WTC11 (cell line): ENCODE measurements around the gene SGPL1. TPM values are rescaled to one million over a fixed set of nuclear protein-coding genes. Genes with fewer than 3 reads are reported as not detected.

Experiments
- ATAC-seq: fragments of 200-7000 bp; cut with Tn5 transposase; 2 replicates; pipeline ENCODE4 v1.10.0; 2021; ENCODE audit warnings: mild to moderate bottlenecking, moderate library complexity
- CTCF ChIA-PET: fragments of 300-600 bp; sonication (Branson Sonifier 250); formaldehyde crosslinking; loops from one replicate; lab custom pipeline; 2021; ENCODE audit warnings: antibody characterized with exemption; lab: Charles Lee
- POLR2A ChIA-PET: fragments of 350-600 bp; sonication (Branson Sonifier 250); formaldehyde crosslinking; loops from one replicate; lab custom pipeline; 2021; ENCODE audit warnings: antibody characterized with exemption; lab: Charles Lee
- DNase-seq: peaks from one replicate; pipeline ENCODE4 v3.0.0; 2021; ENCODE audit warnings: low spot score
- H3K27ac Mint-ChIP-seq: 2 replicates; pipeline ENCODE4 v1.8.0; 2021; ENCODE audit warnings: mixed read lengths
- H3K27me3 Mint-ChIP-seq: 2 replicates; pipeline ENCODE4 v1.8.0; 2021; ENCODE audit warnings: low read depth, mild to moderate bottlenecking, moderate library complexity, mixed read lengths
- H3K36me3 Mint-ChIP-seq: 2 replicates; pipeline ENCODE4 v1.8.0; 2021; ENCODE audit warnings: mixed read lengths
- H3K4me1 Mint-ChIP-seq: 2 replicates; pipeline ENCODE4 v1.8.0; 2022; ENCODE audit warnings: mixed read lengths
- H3K4me3 Mint-ChIP-seq: 2 replicates; pipeline ENCODE4 v1.8.0; 2021; ENCODE audit warnings: mild to moderate bottlenecking, moderate library complexity, mixed read lengths
- H3K9me3 Mint-ChIP-seq: 2 replicates; pipeline ENCODE4 v1.8.0; 2021; ENCODE audit warnings: mixed read lengths
- AFF4 ChIP-seq: sonication (generic); formaldehyde crosslinking; IDR thresholded peaks from 2 replicates; pipeline ENCODE4 v1.8.1; 2023; ENCODE audit warnings: mild to moderate bottlenecking, missing genetic modification reagents, borderline replicate concordance
- ATF6 ChIP-seq: sonication (generic); formaldehyde crosslinking; IDR thresholded peaks from 2 replicates; pipeline ENCODE4 v1.8.1; 2023; ENCODE audit warnings: mild to moderate bottlenecking, missing genetic modification reagents
- CDX4 ChIP-seq: fragments of 250-450 bp; sonication (Bioruptor Pico); IDR thresholded peaks from 2 replicates; pipeline ENCODE4 v1.9.0; 2021; ENCODE audit warnings: moderate library complexity, mild to moderate bottlenecking, inconsistent platforms, borderline replicate concordance
- CREB1 ChIP-seq: sonication (generic); formaldehyde crosslinking; IDR thresholded peaks from 2 replicates; pipeline ENCODE4 v1.8.0; 2023; ENCODE audit warnings: mild to moderate bottlenecking, missing genetic modification reagents
- E2F5 ChIP-seq: sonication (generic); formaldehyde crosslinking; IDR thresholded peaks from 2 replicates; pipeline ENCODE4 v1.8.1; 2022; ENCODE audit warnings: mild to moderate bottlenecking, moderate library complexity, missing genetic modification reagents
- FOXP4 ChIP-seq: sonication (generic); formaldehyde crosslinking; IDR thresholded peaks from 2 replicates; pipeline ENCODE4 v1.8.0; 2022; ENCODE audit warnings: mild to moderate bottlenecking, missing genetic modification reagents
- GRHL2 ChIP-seq: fragments of 250-450 bp; sonication (Bioruptor Pico); IDR thresholded peaks from 2 replicates; pipeline ENCODE4 v1.8.0; 2022; ENCODE audit warnings: mild to moderate bottlenecking, moderate library complexity; ENCODE audit not compliant: insufficient replicate concordance, severe bottlenecking
- NFATC4 ChIP-seq: fragments of 250-450 bp; sonication (Bioruptor Pico); IDR thresholded peaks from 2 replicates; pipeline ENCODE4 v1.9.0; 2021; ENCODE audit warnings: mild to moderate bottlenecking
- NR3C1 ChIP-seq: sonication (generic); formaldehyde crosslinking; conservative IDR thresholded peaks from 2 replicates; pipeline ENCODE4 v1.8.1; 2023; ENCODE audit warnings: low read depth, mild to moderate bottlenecking, missing genetic modification reagents
- RORB ChIP-seq: fragments of 250-450 bp; sonication (Bioruptor Pico); IDR thresholded peaks from 2 replicates; pipeline ENCODE4 v1.9.0; 2021; ENCODE audit warnings: mild to moderate bottlenecking
- TEAD4 ChIP-seq: sonication (generic); formaldehyde crosslinking; IDR thresholded peaks from 2 replicates; pipeline ENCODE4 v1.8.0; 2022; ENCODE audit warnings: mild to moderate bottlenecking, missing genetic modification reagents
- TP53 ChIP-seq: sonication (generic); formaldehyde crosslinking; IDR thresholded peaks from 2 replicates; pipeline ENCODE4 v1.8.1; 2023; ENCODE audit warnings: mild to moderate bottlenecking, missing genetic modification reagents
- USF2 ChIP-seq: sonication (generic); formaldehyde crosslinking; IDR thresholded peaks from 2 replicates; pipeline ENCODE4 v1.8.1; 2023; ENCODE audit warnings: mild to moderate bottlenecking, missing genetic modification reagents, moderate library complexity
- ZBTB21 ChIP-seq: sonication (generic); formaldehyde crosslinking; IDR thresholded peaks from 2 replicates; pipeline ENCODE4 v1.8.1; 2023; ENCODE audit warnings: mild to moderate bottlenecking, missing genetic modification reagents, borderline replicate concordance
- ZNF232 ChIP-seq: sonication (generic); formaldehyde crosslinking; IDR thresholded peaks from 2 replicates; pipeline ENCODE4 v1.8.0; 2022; ENCODE audit warnings: mild to moderate bottlenecking, missing genetic modification reagents
- ZNF512 ChIP-seq: sonication (generic); formaldehyde crosslinking; IDR thresholded peaks from 2 replicates; pipeline ENCODE4 v1.8.1; 2022; ENCODE audit warnings: missing genetic modification reagents, borderline replicate concordance
- ZSCAN18 ChIP-seq: fragments of 250-450 bp; sonication (Bioruptor Pico); IDR thresholded peaks from 2 replicates; pipeline ENCODE4 v2.1.2; 2022; ENCODE audit warnings: mild to moderate bottlenecking, moderate library complexity
- total RNA-seq: library from RNA; stranded (reverse); gene quantifications from 3 replicates; pipeline ENCODE4 v1.2.3, GENCODE V29; 2021

SGPL1 gene
- total RNA-seq, 1 experiment from 2014 or later = 44.6 TPM

GRCh38 chr10:70772627-70773026 is 43.1 kb upstream of the SGPL1 start (continued):
- no peak for TF ChIP-seq USF2
- no peak for TF ChIP-seq AFF4 (CRISPR knock-in tag)
- no peak for TF ChIP-seq ZSCAN18 (CRISPR knock-in tag)

- Mint-ChIP-seq H3K27me3 (no peaks in the 10 kb centered on the region; the same call in 1 of the 2 replicates), H3K36me3 (no peaks in the 10 kb centered on the region), H3K4me3 (no peak overlapping the region), H3K27ac (no peak overlapping the region), H3K9me3 (peaks cover 5% of the 10 kb centered on the region; the same call in 1 of the 2 replicates), H3K4me1 (peaks cover 2% of the 10 kb centered on the region; the same call in 1 of the 2 replicates)
- DNase-seq = no peak
- ChIA-PET CTCF (no interaction called here), POLR2A (no interaction called here)
- no peak for ATAC-seq
- TF ChIP-seq ATF6 (CRISPR knock-in tag) (no peak), AFF4 (CRISPR knock-in tag) (no peak), FOXP4 (CRISPR knock-in tag) (no peak), ZNF512 (CRISPR knock-in tag) (no peak), NR3C1 (CRISPR knock-in tag) (no peak), CREB1 (no peak), GRHL2 (CRISPR knock-in tag) (no peak), TEAD4 (CRISPR knock-in tag) (no peak), ZBTB21 (no peak), TP53 (CRISPR knock-in tag) (no peak), RORB (CRISPR knock-in tag) (no peak), NFATC4 (no peak), ZNF232 (CRISPR knock-in tag) (no peak), CDX4 (CRISPR knock-in tag) (no peak), E2F5 (CRISPR knock-in tag) (no peak)
These were observed 42.3 kb upstream of the SGPL1 start for GRCh38 chr10:70773461-70773860.
